CD4-positive, alpha-beta memory T cell (primary cell): Measurements from ENCODE around the gene MED13L. TPM values are rescaled to one million over a fixed set of nuclear protein-coding genes. Genes with fewer than 3 reads are reported as not detected.

Experiments used
- CTCF ChIA-PET: fragments of 350-600 bp; sonication (Branson Sonifier 250); formaldehyde crosslinking; loops from one replicate; lab custom pipeline; 2021; ENCODE audit warnings: inconsistent platforms; ENCODE audit not compliant: partially characterized antibody; lab: Charles Lee
- POLR2A ChIA-PET: fragments of 350-600 bp; sonication (Branson Sonifier 250); formaldehyde crosslinking; loops from one replicate; lab custom pipeline; 2021; ENCODE audit not compliant: partially characterized antibody; lab: Charles Lee
- DNase-seq, 5 donors: peaks; one replicate each; pipeline versions ENCODE4 v3.0.0 to v3.0.0-alpha.2; 2020 to 2022; ENCODE audit warnings: mixed read lengths in 1 of 5
- H3K27ac ChIP-seq: one replicate; pipeline ENCODE4 v1.7.0; 2013; ENCODE audit warnings: low read depth, low read length
- H3K27me3 ChIP-seq: 2 replicates; pipeline ENCODE4 v1.7.0; 2013; ENCODE audit warnings: mild to moderate bottlenecking, low read length, moderate library complexity; ENCODE audit not compliant: insufficient read depth
- H3K36me3 ChIP-seq: 2 replicates; pipeline ENCODE4 v1.7.0; 2013; ENCODE audit warnings: mild to moderate bottlenecking, low read length, moderate library complexity; ENCODE audit not compliant: insufficient read depth
- H3K4me1 ChIP-seq: 2 replicates; pipeline ENCODE4 v1.7.0; 2013; ENCODE audit warnings: mild to moderate bottlenecking, low read length, moderate library complexity; ENCODE audit not compliant: insufficient read depth
- H3K4me3 ChIP-seq, 2 donors: one replicate each; pipeline ENCODE4 v1.7.0; 2013; ENCODE audit warnings: low read length in 2 of 2, mild to moderate bottlenecking in 1 of 2
- H3K9me3 ChIP-seq, 2 donors: one replicate each; pipeline ENCODE4 v1.7.0; 2013; ENCODE audit warnings: low read length in 2 of 2, control low read depth in 1 of 2; ENCODE audit not compliant: control insufficient read depth in 1 of 2
- H3K27ac Mint-ChIP-seq, 7 donors: one replicate each; pipeline ENCODE4 v1.8.0; 2020 to 2021; ENCODE audit warnings: mixed read lengths in 7 of 7, mild to moderate bottlenecking in 6 of 7, inconsistent platforms in 3 of 7, moderate library complexity in 3 of 7
- H3K27me3 Mint-ChIP-seq, 2 donors: one replicate each; pipeline ENCODE4 v1.8.0; 2020 to 2021; ENCODE audit warnings: mixed read lengths in 2 of 2
- H3K36me3 Mint-ChIP-seq, 2 donors: one replicate each; pipeline ENCODE4 v1.8.0; 2020 to 2021; ENCODE audit warnings: mixed read lengths in 2 of 2, inconsistent platforms in 1 of 2, mild to moderate bottlenecking in 1 of 2
- H3K4me1 Mint-ChIP-seq, 4 donors: one replicate each; pipeline ENCODE4 v1.8.0; 2020 to 2021; ENCODE audit warnings: mixed read lengths in 4 of 4, mild to moderate bottlenecking in 1 of 4
- H3K4me3 Mint-ChIP-seq, 8 donors: one replicate each; pipeline ENCODE4 v1.8.0; 2020 to 2021; ENCODE audit warnings: mixed read lengths in 8 of 8, mild to moderate bottlenecking in 7 of 8, moderate library complexity in 6 of 8, inconsistent platforms in 3 of 8
- H3K9me3 Mint-ChIP-seq, 8 donors: one replicate each; pipeline ENCODE4 v1.8.0; 2020 to 2021; ENCODE audit warnings: mixed read lengths in 8 of 8, mild to moderate bottlenecking in 5 of 8, inconsistent platforms in 3 of 8, moderate library complexity in 1 of 8
- intact Hi-C: fragments of 100-400 bp; cut with micrococcal nuclease; formaldehyde crosslinking; loops from one replicate; pipeline ENCODE4 v1.15.1; 2023
- polyA plus RNA-seq, 2 donors: library from polyadenylated mRNA; unstranded; fragments of 300-500 nt; fragmentation: Illumina TruSeq; gene quantifications; one replicate each; pipeline ENCODE4 v1.2.3, GENCODE V29; 2021
- total RNA-seq, 2 experiments: library from RNA; stranded (reverse); gene quantifications; one replicate each; pipeline ENCODE4 v1.2.3, GENCODE V29; 2021

Gene MED13L
- total and polyA plus RNA-seq, 4 experiments from 2014 or later, result 3.8 to 156 (median 81.1) TPM

DNA sequence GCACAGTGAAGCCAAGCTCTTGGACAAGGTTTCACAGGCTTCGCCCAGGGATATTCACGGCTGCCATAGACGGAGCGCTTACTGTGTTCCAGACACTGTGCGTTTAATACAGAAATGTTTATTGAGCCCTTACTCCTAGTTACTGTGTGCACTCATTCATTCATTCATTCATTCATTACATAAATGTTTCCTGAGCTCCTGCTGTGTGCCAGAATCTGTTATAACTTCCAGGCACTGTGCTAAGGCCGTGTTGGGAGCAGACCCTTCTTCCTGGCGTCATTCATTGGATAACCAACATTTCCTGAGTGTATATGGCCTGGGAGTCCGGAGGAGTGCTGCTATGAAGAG, 760 bp upstream of the MED13L start:
- POLR2A ChIA-PET, result interaction anchor here (0.6 to 1.1 kb wide), 3 partner anchors 25 to 322 kb away, joined by 3 to 4 read pairs (median 3); no protein-coding TSS in a partner anchor
- Mint-ChIP-seq H3K27ac (peak overlapping the region; percentile 81 to 93 (median 89)), H3K36me3 (peaks cover 0 to 14% of the 10 kb centered on the region in 2 donors), H3K4me3 (peak overlapping the region; percentile 87 to 92 (median 88)), H3K4me1 (peaks cover 33 to 55% (median 40%) of the 10 kb centered on the region in 4 donors), H3K27me3 (no peaks in the 10 kb centered on the region), H3K9me3 (no peaks in the 10 kb centered on the region)
- CTCF ChIA-PET, result interaction anchor here (0.8 to 1.3 kb wide), 5 partner anchors 42 to 431 kb away, joined by 3 to 7 read pairs (median 3); no protein-coding TSS in a partner anchor
- Histone ChIP-seq H3K4me3 (peak overlapping the region; percentile 8 to 36), H3K27me3 (no peaks in the 10 kb centered on the region), H3K4me1 (peaks cover 38% of the 10 kb centered on the region), H3K36me3 (no peaks in the 10 kb centered on the region), H3K9me3 (no peaks in the 10 kb centered on the region), H3K27ac (no peak overlapping the region)
- intact Hi-C loops, result loop anchor here (5.0 to 10.0 kb wide), 4 partner anchors 41 to 537 kb away; no protein-coding TSS in a partner anchor
- no peak for DNase-seq

DNA sequence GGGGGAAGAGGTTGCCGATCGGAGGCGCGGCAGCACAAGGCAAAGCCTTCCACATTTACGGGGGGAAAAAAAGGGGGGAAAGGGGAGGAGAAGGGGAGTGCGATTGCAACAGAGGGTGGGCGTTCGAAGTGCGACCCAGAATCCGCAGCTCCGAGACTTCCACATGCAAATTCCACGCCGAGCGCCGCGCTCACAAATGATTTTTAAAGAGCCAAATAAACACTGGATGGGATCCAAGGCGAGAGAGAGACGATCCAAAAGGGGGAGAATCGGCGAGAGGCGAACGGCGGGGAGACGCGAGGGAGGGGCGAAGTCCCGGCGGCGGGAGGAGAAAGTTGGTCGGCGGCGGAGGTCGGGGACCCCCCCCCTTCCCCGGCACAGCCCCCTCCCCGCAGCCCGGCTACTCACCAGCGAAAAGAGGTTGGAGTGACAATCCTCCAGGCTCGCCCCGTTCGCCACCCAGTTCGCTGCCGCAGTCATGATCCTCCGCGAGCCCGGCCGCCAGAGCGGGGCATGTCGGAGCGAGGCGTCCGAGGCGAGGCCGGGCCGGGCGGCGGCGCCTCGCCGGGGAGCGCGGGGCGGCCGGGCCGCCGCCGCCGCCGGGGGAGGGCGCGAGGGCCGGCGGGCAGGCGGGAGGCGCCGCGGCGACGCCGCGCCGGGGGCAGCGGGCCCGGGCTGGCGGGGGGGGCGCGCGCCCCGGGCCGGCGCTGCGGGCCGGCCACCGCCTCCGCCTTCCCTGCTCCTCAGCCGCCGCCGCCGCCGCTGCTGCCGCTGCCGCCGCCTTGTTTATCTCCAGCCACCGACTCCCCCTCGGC, 634 bp downstream of the MED13L start:
- Histone ChIP-seq H3K9me3 (no peaks in the 10 kb centered on the region), H3K36me3 (no peaks in the 10 kb centered on the region), H3K27me3 (no peaks in the 10 kb centered on the region), H3K4me1 (peaks cover 39% of the 10 kb centered on the region), H3K27ac (peak overlapping the region; percentile 51), H3K4me3 (peak overlapping the region; percentile 31 to 73)
- Mint-ChIP-seq H3K36me3 (peaks cover 0 to 14% of the 10 kb centered on the region in 2 donors), H3K4me1 (peaks cover 24 to 59% (median 34%) of the 10 kb centered on the region in 4 donors), H3K9me3 (no peaks in the 10 kb centered on the region), H3K27ac (peak overlapping the region; percentile 87 to 97 (median 93)), H3K4me3 (peak overlapping the region; percentile 90 to 98 (median 96)), H3K27me3 (no peaks in the 10 kb centered on the region)
- CTCF ChIA-PET, result interaction anchor here (0.6 to 1.7 kb wide), 13 partner anchors 9 to 334 kb away, joined by 3 to 7 read pairs (median 4); no protein-coding TSS in a partner anchor
- POLR2A ChIA-PET, result interaction anchor here (0.6 to 1.8 kb wide), 12 partner anchors 9 to 322 kb away, joined by 3 to 14 read pairs (median 4); partner anchors contain the start of gene MAP1LC3B2
- intact Hi-C loops, result loop anchor here (1.0 to 10.0 kb wide), 9 partner anchors 40 to 538 kb away; partner anchors contain the start of genes MAP1LC3B2, RNFT2 and SPRING1
- DNase-seq, result peak; percentile 65 to 73 (median 72)

DNA sequence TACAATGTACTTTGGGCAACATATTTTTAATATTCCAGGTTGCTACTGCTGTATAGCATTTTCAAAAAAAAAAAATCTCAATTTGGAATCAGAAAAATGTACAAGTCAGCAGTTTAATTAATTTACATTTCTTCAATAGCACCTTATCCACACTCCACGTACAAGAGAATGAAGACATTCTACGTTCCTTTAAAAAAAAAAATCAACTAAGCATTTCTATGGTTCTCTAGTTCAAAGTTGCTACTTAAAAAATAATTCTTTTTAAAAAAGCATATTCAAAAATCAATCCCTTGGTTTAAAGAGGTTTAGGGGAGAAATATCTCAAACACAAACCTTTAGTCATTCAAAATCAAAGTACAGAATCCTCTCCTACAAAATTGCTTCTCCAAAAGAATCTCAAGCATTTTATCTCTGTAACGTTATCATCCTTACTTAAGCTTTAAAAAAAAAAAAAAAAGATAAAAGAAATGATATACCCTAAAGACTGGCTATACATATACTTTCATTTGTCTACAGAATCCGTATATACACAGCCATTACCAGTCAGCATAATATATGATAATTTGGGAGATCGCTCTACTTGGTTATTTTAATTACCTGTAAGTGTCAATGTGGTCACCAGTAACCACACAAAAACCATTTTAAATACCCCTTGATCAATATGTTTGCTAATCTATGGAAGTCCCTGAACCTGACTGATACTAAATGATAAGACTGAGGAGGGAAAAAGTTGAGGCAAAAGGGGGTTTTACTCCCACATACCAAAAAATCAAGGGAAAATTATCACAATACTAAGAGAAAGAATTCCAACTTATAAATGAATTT, 2.7 kb downstream of the MED13L start:
- Mint-ChIP-seq H3K27ac (peak overlapping the region in 2 of 7 donors; percentile 8 to 97), H3K36me3 (peaks cover 0 to 14% of the 10 kb centered on the region in 2 donors), H3K9me3 (no peaks in the 10 kb centered on the region), H3K4me1 (peaks cover 29 to 66% (median 43%) of the 10 kb centered on the region in 4 donors), H3K27me3 (no peaks in the 10 kb centered on the region), H3K4me3 (peak overlapping the region; percentile 36 to 90 (median 64))
- H3K9me3 ChIP-seq, result no peaks in the 10 kb centered on the region
- ChIA-PET POLR2A (no interaction called here), CTCF (interaction anchor here (0.7 kb wide), 1 partner anchor 33 kb away, joined by 3 read pairs; no protein-coding TSS in a partner anchor)
- no peak overlapping the region for H3K4me3 ChIP-seq
- no peak for DNase-seq
- H3K36me3 ChIP-seq, result no peaks in the 10 kb centered on the region
- intact Hi-C loops, result loop anchor here (5.0 to 10.0 kb wide), 4 partner anchors 37 to 540 kb away; no protein-coding TSS in a partner anchor
- H3K27me3 ChIP-seq, result no peaks in the 10 kb centered on the region
- H3K4me1 ChIP-seq, result peaks cover 46% of the 10 kb centered on the region
- H3K27ac ChIP-seq, result no peak overlapping the region

GRCh38 chr12:116273813-116274550, 3.5 kb downstream of the MED13L start:
- H3K9me3 ChIP-seq, result no peaks in the 10 kb centered on the region
- H3K4me3 Mint-ChIP-seq, result peak overlapping the region in 7 of 8 donors; percentile 32 to 71 (median 48)
- H3K27ac Mint-ChIP-seq, result peak overlapping the region in 2 of 7 donors; percentile 8 to 68
- no peaks in the 10 kb centered on the region for H3K27me3 Mint-ChIP-seq
- intact Hi-C loops, result loop anchor here (10.0 kb wide), 1 partner anchor 541 kb away; no protein-coding TSS in a partner anchor
- no peaks in the 10 kb centered on the region for H3K27me3 ChIP-seq
- ChIA-PET POLR2A (no interaction called here), CTCF (interaction anchor here (0.7 kb wide), 1 partner anchor 33 kb away, joined by 3 read pairs; no protein-coding TSS in a partner anchor)
- no peaks in the 10 kb centered on the region for H3K9me3 Mint-ChIP-seq
- H3K4me1 ChIP-seq, result peaks cover 54% of the 10 kb centered on the region
- H3K36me3 ChIP-seq, result no peaks in the 10 kb centered on the region
- no peak overlapping the region for H3K4me3 ChIP-seq
- peaks cover 0 to 14% of the 10 kb centered on the region in 2 donors for H3K36me3 Mint-ChIP-seq
- peaks cover 33 to 68% (median 49%) of the 10 kb centered on the region in 4 donors for H3K4me1 Mint-ChIP-seq
- DNase-seq, result no peak
- no peak overlapping the region for H3K27ac ChIP-seq

DNA sequence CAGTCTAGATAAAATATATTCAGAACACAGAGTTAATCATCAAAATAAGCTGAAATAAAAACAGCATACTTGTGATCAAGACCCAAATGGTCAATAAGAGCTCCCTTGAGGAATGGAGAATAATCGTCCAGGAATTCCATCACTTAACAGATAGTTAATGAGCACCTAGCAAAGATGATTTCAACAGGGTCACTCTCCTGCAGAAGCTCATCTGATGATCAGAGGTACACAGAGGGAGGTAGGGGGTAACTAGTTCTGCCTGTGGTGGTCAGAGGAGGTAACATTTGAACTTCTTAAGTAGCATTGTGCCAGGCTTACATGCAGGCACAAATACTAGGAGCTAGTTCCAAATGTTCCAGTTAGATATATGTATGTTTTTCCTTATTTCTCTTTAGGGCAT, 9.5 kb downstream of the MED13L start:
- CTCF ChIA-PET, result interaction anchor here (1.2 to 1.5 kb wide), 2 partner anchors 8 to 10 kb away, joined by 3 to 4 read pairs; no protein-coding TSS in a partner anchor
- H3K27ac Mint-ChIP-seq, result no peak overlapping the region
- Histone ChIP-seq H3K4me3 (no peak overlapping the region), H3K27me3 (no peaks in the 10 kb centered on the region), H3K36me3 (no peaks in the 10 kb centered on the region), H3K27ac (no peak overlapping the region), H3K4me1 (peaks cover 80% of the 10 kb centered on the region), H3K9me3 (no peaks in the 10 kb centered on the region)
- no peaks in the 10 kb centered on the region for H3K27me3 Mint-ChIP-seq
- H3K9me3 Mint-ChIP-seq, result no peaks in the 10 kb centered on the region
- DNase-seq, result no peak
- POLR2A ChIA-PET, result interaction anchor here (1.4 kb wide), 1 partner anchor 8 kb away, joined by 6 read pairs; no protein-coding TSS in a partner anchor
- no peaks in the 10 kb centered on the region for H3K36me3 Mint-ChIP-seq
- peaks cover 25 to 30% (median 28%) of the 10 kb centered on the region in 4 donors for H3K4me1 Mint-ChIP-seq
- intact Hi-C loops, result no loop called here
- H3K4me3 Mint-ChIP-seq, result no peak overlapping the region

GRCh38 chr12:116266631-116267349, 10.7 kb downstream of the MED13L start:
- intact Hi-C loops, result no loop called here

More at GRCh38 chr12:116266631-116267349, 10.7 kb downstream of the MED13L start:
- ChIA-PET CTCF (interaction anchor here (1.7 kb wide), 1 partner anchor 9 kb away, joined by 4 read pairs; no protein-coding TSS in a partner anchor), POLR2A (interaction anchor here (1.4 kb wide), 1 partner anchor 10 kb away, joined by 6 read pairs; no protein-coding TSS in a partner anchor)
- H3K4me3 ChIP-seq, result no peak overlapping the region
- no peaks in the 10 kb centered on the region for H3K27me3 Mint-ChIP-seq
- H3K27ac ChIP-seq, result no peak overlapping the region
- no peaks in the 10 kb centered on the region for H3K36me3 ChIP-seq
- H3K4me1 ChIP-seq, result peaks cover 82% of the 10 kb centered on the region
- no peaks in the 10 kb centered on the region for H3K36me3 Mint-ChIP-seq
- H3K4me1 Mint-ChIP-seq, result peaks cover 27 to 34% (median 32%) of the 10 kb centered on the region in 4 donors
- no peak overlapping the region for H3K4me3 Mint-ChIP-seq
- no peaks in the 10 kb centered on the region for H3K9me3 Mint-ChIP-seq
- H3K9me3 ChIP-seq, result no peaks in the 10 kb centered on the region
- no peak for DNase-seq
- H3K27ac Mint-ChIP-seq, result no peak overlapping the region
- no peaks in the 10 kb centered on the region for H3K27me3 ChIP-seq
